HCEC 1CT (cell line): ENCODE measurements around the gene CFHR4.
"Not testable (repeated sequence)": the region's sequence is repeated elsewhere in the genome, so short reads cannot be mapped to it uniquely, and the experiment has no call there.

Experiments used
- DNase-seq: peaks from one replicate; pipeline ENCODE4 v3.0.0-alpha.2; 2017

Gene CFHR4

GRCh38 chr1:196887515-196888239 lies at the start of gene CFHR4:
Gene CFHR4, plus strand, starts transcription at chr1:196888052. Its CDS starts 99 bp downstream, at chr1:196888151.
- no peak for DNase-seq

GRCh38 chr1:196849613-196850492 lies 38.0 kb upstream of the CFHR4 start:
- DNase-seq: not testable (repeated sequence)

- no peak for DNase-seq
Observed at GRCh38 chr1:196856053-196856452, 31.8 kb upstream of the CFHR4 start.

- DNase-seq: no peak
Observed at GRCh38 chr1:196857188-196857587, 30.7 kb upstream of the CFHR4 start.

GRCh38 chr1:196858811-196859210 lies 29.0 kb upstream of the CFHR4 start:
- DNase-seq: no peak

- no peak for DNase-seq
Observed at GRCh38 chr1:196860323-196860884, 27.4 kb upstream of the CFHR4 start.

GRCh38 chr1:196861429-196861828 lies 26.4 kb upstream of the CFHR4 start:
- DNase-seq: no peak

GRCh38 chr1:196866974-196867373 lies 20.9 kb upstream of the CFHR4 start:
- DNase-seq: no peak

- DNase-seq: no peak
Observed at GRCh38 chr1:196873385-196873784, 14.5 kb upstream of the CFHR4 start.

- no peak for DNase-seq
Observed at GRCh38 chr1:196875935-196876334, 11.9 kb upstream of the CFHR4 start.

GRCh38 chr1:196877964-196878363 lies 9.9 kb upstream of the CFHR4 start:
- DNase-seq: no peak

- DNase-seq: not testable (repeated sequence)
Observed at GRCh38 chr1:196886560-196886959, 1.3 kb upstream of the CFHR4 start.

GRCh38 chr1:196890668-196891067 lies 2.8 kb downstream of the CFHR4 start:
- DNase-seq: no peak

- no peak for DNase-seq
Observed at GRCh38 chr1:196891251-196891650, 3.4 kb downstream of the CFHR4 start.

- DNase-seq: no peak
Observed at GRCh38 chr1:196896355-196896754, 8.5 kb downstream of the CFHR4 start.

- no peak for DNase-seq
Observed at GRCh38 chr1:196897158-196897828, 9.4 kb downstream of the CFHR4 start.

- no peak for DNase-seq
Observed at GRCh38 chr1:196902344-196902743, 14.5 kb downstream of the CFHR4 start.

GRCh38 chr1:196910215-196910614 lies 22.4 kb downstream of the CFHR4 start:
- DNase-seq: no peak

- DNase-seq: not testable (repeated sequence)
Observed at GRCh38 chr1:196912283-196912682, 24.4 kb downstream of the CFHR4 start.

GRCh38 chr1:196926839-196927238 lies 39.0 kb downstream of the CFHR4 start:
- peak; percentile 23 for DNase-seq

- DNase-seq: not testable (repeated sequence)
Observed at GRCh38 chr1:196932853-196933252, 45.0 kb downstream of the CFHR4 start.

- no peak for DNase-seq
Observed at GRCh38 chr1:196933531-196934189, 45.8 kb downstream of the CFHR4 start.

- not testable (repeated sequence) for DNase-seq
Observed at GRCh38 chr1:196941474-196941873, 53.6 kb downstream of the CFHR4 start.
